GM06990 (cell line): ENCODE data around the gene TMEM47.

Source experiments
- DNase-seq: peaks from one replicate; pipeline ENCODE4 v3.0.0-alpha.2; 2011; ENCODE audit not compliant: insufficient read length; ENCODE audit errors: extremely low read depth
- H3K27me3 ChIP-seq: replicated peaks from 2 replicates; pipeline ENCODE4 v1.6.0; 2011; ENCODE audit warnings: low read length; ENCODE audit not compliant: control insufficient read depth, insufficient read depth
- H3K36me3 ChIP-seq: 2 replicates; pipeline ENCODE4 v1.5.1; 2011; ENCODE audit warnings: low read length; ENCODE audit not compliant: control insufficient read depth, insufficient read depth
- H3K4me3 ChIP-seq: replicated peaks from 2 replicates; pipeline ENCODE4 v1.5.1; 2011; ENCODE audit warnings: low read depth, mild to moderate bottlenecking, control low read depth, low read length
- TF ChIP-seq, protein P1 (sequence below): IDR thresholded peaks from 2 replicates; pipeline ENCODE4 v1.5.1; 2011; ENCODE audit warnings: low read length, control low read depth, mild to moderate bottlenecking, inconsistent platforms; ENCODE audit not compliant: insufficient read depth, poor library complexity, severe bottlenecking

Gene TMEM47

DNA sequence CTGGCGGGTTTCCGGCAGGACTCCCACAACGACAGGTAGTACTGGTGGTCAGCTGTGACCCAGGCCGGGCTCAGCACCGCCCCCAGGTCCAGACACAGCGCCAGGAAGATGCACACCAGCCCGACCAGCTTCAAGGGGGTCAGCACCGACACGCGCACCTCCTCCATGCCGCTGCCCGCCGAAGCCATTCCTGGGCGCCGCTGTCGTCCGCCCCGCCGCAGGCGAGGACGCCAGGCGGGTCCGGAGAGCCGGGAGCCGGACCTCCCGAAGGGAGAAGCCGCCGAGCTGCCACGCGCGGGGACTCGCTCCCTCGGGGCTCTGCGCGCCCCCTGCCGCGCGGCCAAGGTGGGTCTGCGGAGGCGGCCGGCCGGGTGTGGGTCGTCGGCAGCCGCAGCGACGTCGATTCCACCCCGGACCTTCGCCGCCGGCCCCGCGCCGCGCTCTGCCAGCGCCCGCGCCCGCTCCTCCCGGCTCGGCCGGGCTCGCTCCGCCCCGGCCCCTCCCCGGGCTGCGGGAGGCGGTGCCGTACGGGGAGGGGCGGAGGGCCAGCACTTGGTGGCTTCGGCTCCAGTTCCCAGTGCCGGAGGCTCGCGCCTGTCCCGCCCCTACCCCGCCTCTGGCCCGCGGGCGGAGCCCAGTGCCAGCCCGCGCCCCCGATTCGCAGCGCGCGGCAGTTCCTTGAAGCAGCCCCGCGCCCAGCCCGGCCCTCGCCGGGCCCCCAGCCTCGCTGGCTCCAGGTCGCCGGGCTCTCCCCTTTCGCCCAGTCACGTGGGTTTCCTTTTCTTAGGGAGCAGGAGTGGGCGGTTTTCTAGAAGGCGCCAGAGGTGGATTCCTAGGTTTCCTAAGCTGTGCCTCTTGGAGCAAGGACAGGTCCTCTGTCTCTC lies at the start of gene TMEM47:
TMEM47 (minus strand) TSS at position 444 of the 884 bp plus-strand sequence; CDS start at position 188, 256 bp downstream.
- DNase-seq = no peak
- Histone ChIP-seq H3K4me3 (no peak within 1 kb of the TSS), H3K27me3 (no peaks in the 10 kb centered on the region), H3K36me3 (no peaks in the 10 kb centered on the region)
- TF ChIP-seq, protein P1, sequence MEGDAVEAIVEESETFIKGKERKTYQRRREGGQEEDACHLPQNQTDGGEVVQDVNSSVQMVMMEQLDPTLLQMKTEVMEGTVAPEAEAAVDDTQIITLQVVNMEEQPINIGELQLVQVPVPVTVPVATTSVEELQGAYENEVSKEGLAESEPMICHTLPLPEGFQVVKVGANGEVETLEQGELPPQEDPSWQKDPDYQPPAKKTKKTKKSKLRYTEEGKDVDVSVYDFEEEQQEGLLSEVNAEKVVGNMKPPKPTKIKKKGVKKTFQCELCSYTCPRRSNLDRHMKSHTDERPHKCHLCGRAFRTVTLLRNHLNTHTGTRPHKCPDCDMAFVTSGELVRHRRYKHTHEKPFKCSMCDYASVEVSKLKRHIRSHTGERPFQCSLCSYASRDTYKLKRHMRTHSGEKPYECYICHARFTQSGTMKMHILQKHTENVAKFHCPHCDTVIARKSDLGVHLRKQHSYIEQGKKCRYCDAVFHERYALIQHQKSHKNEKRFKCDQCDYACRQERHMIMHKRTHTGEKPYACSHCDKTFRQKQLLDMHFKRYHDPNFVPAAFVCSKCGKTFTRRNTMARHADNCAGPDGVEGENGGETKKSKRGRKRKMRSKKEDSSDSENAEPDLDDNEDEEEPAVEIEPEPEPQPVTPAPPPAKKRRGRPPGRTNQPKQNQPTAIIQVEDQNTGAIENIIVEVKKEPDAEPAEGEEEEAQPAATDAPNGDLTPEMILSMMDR = no peak

- Histone ChIP-seq H3K36me3 (no peaks in the 10 kb centered on the region), H3K27me3 (no peaks in the 10 kb centered on the region), H3K4me3 (no peak overlapping the region)
- DNase-seq = no peak
- TF ChIP-seq, protein P1 = no peak
Observed at GRCh38 chrX:34687095-34687494, 30.0 kb upstream of the TMEM47 start.

- TF ChIP-seq, protein P1 = no peak
- Histone ChIP-seq H3K27me3 (no peaks in the 10 kb centered on the region), H3K36me3 (no peaks in the 10 kb centered on the region), H3K4me3 (no peak overlapping the region)
- DNase-seq = no peak
Observed at GRCh38 chrX:34659575-34659974, 2.5 kb upstream of the TMEM47 start.

GRCh38 chrX:34658326-34658725 lies 1.2 kb upstream of the TMEM47 start:
- no peaks in the 10 kb centered on the region for H3K27me3 ChIP-seq
- H3K4me3 ChIP-seq = no peak overlapping the region

DNA sequence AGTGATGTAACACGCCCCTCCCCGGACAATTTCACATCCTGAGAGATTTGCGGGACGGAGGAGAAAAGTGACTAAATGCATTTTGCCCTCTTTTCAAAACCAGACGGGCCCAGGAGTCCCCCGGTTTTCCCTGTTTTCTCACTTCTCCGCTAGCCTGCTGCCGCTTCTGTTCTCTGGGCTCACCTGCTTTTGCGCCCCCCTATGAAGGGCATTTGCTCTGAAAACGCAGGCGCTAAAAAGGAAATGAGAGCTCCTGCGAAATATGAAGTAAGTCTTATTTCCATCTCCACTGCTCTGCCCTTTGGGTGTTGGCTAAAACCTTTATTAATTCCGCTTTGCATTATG lies 613 bp upstream of the TMEM47 start:
- H3K27me3 ChIP-seq = no peaks in the 10 kb centered on the region
- no peak for DNase-seq
- TF ChIP-seq, protein P1 = no peak
- H3K4me3 ChIP-seq = no peak overlapping the region
- no peaks in the 10 kb centered on the region for H3K36me3 ChIP-seq

More at GRCh38 chrX:34658326-34658725, 1.2 kb upstream of the TMEM47 start:
- H3K36me3 ChIP-seq = no peaks in the 10 kb centered on the region
- TF ChIP-seq, protein P1 = no peak
- DNase-seq = no peak

DNA sequence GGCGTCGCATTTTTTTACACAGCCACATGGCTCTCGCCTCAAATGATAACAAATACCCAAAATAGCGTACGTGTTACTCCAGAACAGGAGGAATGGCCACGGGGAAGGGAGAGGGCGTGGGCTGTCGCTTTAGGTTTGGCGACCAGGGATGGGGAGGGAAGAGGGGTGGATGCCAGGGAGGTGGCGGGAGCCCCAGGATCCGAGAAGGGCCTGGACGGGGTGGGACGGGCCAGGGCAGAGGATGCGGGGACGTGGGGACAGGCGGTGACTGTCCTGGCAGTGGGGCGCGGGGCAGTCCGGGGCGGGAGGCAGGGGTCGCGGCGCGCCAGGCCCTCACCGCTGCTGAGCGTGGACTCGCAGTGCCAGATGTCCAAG lies 631 bp downstream of the TMEM47 start:
- TF ChIP-seq, protein P1 = no peak
- Histone ChIP-seq H3K36me3 (no peaks in the 10 kb centered on the region), H3K4me3 (no peak overlapping the region), H3K27me3 (no peaks in the 10 kb centered on the region)
- no peak for DNase-seq
